GDM1 (cell line): ENCODE results near the gene OAS1.
"Not testable (repeated sequence)": the region's sequence is repeated elsewhere in the genome, so short reads cannot be mapped to it uniquely, and the experiment has no call there.

Source experiments
- DNase-seq: peaks from one replicate; lab custom pipeline; 2025; lab: John Stamatoyannopoulos, UW

Gene OAS1

DNA sequence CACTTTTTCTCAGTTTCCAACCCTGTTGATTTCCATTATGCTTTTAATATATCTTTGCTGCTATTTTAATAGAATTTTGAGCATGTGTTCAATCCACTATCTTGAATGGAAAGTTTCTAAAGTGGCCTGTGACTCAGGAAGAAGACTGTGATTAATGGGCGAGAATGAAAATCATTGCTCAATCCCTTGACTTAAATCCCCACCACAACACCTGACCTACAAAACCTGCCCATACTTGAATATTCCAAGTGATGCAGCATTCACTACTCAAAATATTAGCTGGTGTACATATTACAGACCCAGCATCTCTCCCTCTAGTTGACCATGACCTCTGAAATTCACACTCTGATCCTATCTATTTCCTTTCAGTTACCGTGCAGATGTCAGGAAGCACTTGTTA is 30.2 kb downstream of the OAS1 start:
- no peak for DNase-seq

GRCh38 chr12:112937741-112938719 is 31.3 kb downstream of the OAS1 start, which contains the start of gene OAS3:
TSS of gene OAS3 (plus strand) at chr12:112938474. CDS start at chr12:112938531, 57 bp downstream.
- peak; percentile 68 for DNase-seq

GRCh38 chr12:112938751-112939150 is 32.0 kb downstream of the OAS1 start:
- DNase-seq: no peak

- no peak for DNase-seq
Measured at GRCh38 chr12:112939761-112940381, 33.1 kb downstream of the OAS1 start.

GRCh38 chr12:112941528-112942335 is 35.0 kb downstream of the OAS1 start:
- DNase-seq: no peak

- DNase-seq: no peak
Measured at GRCh38 chr12:112942572-112942971, 35.8 kb downstream of the OAS1 start.

DNA sequence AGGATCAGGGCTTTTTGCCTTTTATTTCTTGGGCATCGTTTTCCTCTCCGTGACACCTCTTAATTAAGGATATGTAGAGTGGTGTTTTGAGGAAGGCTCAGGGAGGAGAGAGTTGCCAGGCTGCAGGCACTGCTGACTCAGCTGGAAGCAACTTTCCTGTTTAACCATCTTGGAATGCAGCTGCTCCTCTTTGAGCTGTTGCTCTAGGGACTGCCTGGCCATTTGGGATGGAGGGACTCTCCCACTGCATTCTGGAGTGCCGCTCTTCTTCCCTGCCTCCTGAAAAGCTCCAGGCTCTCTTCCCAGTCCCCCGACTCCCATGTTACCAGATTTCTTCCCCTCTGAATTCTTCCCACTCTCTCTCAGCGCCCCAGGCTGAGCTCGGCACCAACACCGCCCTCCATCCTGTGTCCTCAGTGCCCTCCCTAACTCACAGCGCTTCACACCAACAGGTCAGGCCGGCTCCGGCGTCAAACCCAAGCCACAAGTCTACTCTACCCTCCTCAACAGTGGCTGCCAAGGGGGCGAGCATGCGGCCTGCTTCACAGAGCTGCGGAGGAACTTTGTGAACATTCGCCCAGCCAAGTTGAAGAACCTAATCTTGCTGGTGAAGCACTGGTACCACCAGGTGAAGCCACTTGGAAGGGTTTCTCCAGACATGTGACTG is 37.4 kb downstream of the OAS1 start:
- DNase-seq: no peak

DNA sequence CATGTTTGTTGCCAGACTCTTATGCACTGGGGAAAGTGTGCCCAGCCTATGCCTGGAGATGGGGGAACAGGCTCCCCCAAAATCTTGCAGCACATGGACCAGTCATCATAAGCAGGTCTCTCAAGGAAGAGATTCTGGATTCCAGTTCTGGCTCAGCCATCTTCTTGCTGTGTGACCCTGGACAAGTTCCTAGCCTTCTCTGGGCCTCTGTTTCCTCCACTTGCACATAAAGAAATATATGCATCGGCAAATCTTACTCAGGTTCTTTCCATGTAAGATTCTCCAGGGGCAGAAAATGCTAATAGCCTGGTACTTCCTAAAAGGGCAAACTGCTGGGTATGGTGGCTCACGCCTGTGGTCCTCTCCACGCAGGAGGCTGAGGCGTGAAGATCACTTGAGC is 38.8 kb downstream of the OAS1 start:
- no peak for DNase-seq

GRCh38 chr12:112946236-112947000 is 39.7 kb downstream of the OAS1 start:
- no peak for DNase-seq

- DNase-seq: no peak
Measured at GRCh38 chr12:112947314-112947713, 40.6 kb downstream of the OAS1 start.

GRCh38 chr12:112947761-112948160 is 41.0 kb downstream of the OAS1 start:
- DNase-seq: no peak

DNA sequence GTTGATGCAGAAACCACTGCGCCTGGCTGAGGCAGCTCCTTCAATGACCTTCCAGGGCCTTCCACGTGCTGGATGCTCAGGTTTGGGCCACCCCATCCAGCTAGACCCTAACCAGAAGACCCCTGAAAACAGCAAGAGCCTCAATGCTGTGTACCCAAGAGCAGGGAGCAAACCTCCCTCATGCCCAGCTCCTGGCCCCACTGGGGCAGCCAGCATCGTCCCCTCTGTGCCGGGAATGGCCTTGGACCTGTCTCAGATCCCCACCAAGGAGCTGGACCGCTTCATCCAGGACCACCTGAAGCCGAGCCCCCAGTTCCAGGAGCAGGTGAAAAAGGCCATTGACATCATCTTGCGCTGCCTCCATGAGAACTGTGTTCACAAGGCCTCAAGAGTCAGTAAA is 42.0 kb downstream of the OAS1 start:
- no peak for DNase-seq

DNA sequence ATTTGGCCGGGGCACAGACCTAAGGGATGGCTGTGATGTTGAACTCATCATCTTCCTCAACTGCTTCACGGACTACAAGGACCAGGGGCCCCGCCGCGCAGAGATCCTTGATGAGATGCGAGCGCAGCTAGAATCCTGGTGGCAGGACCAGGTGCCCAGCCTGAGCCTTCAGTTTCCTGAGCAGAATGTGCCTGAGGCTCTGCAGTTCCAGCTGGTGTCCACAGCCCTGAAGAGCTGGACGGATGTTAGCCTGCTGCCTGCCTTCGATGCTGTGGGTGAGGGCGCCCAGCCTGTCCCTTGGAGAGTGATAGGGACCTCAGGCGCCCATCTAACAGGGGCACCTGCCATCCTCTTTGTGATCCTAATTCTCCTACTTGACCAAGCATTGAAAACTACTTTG is 43.9 kb downstream of the OAS1 start:
- no peak for DNase-seq

GRCh38 chr12:112957125-112957524 is 50.4 kb downstream of the OAS1 start:
- not testable (repeated sequence) for DNase-seq

DNA sequence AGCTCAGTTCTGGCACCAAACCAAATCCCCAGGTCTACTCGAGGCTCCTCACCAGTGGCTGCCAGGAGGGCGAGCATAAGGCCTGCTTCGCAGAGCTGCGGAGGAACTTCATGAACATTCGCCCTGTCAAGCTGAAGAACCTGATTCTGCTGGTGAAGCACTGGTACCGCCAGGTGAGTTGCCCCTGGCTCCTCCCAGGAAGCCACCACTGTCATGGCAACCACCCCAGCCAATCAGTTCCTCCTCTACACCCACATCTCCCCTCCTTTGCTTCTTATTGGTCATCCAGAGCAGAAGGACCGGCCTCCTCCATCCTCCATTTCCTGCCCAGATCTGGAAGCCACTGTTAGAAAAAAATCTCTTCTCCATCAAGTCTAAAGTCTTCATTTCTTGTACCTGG is 54.3 kb downstream of the OAS1 start:
- no peak for DNase-seq

DNA sequence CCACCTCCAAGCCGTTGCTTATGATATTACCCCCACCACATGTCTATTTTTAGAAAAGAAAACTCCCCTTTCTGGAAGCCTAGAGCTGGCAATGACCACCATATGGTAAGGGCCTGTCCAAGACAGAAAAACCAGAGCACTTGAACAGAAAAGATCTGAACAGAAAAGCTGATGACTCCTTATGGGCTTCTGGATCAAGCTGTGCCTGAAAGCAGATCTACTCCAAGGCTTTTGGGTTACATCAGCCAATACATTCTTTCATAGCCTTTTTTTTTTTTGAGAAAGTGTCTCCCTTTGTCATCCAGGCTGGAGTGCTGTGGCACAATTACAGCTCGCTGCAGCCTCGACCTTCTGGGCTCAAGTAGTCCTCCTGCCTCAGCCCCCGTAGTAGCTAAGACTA is 54.8 kb downstream of the OAS1 start:
- no peak for DNase-seq

DNA sequence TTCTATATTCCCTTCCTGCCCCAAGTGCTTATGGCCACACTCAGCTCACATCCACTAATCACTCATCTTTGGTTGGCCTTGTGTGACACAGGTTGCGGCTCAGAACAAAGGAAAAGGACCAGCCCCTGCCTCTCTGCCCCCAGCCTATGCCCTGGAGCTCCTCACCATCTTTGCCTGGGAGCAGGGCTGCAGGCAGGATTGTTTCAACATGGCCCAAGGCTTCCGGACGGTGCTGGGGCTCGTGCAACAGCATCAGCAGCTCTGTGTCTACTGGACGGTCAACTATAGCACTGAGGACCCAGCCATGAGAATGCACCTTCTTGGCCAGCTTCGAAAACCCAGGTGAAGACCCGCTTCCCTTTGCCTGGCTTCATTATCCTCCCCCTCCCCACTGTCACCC is 55.8 kb downstream of the OAS1 start:
- DNase-seq: no peak

DNA sequence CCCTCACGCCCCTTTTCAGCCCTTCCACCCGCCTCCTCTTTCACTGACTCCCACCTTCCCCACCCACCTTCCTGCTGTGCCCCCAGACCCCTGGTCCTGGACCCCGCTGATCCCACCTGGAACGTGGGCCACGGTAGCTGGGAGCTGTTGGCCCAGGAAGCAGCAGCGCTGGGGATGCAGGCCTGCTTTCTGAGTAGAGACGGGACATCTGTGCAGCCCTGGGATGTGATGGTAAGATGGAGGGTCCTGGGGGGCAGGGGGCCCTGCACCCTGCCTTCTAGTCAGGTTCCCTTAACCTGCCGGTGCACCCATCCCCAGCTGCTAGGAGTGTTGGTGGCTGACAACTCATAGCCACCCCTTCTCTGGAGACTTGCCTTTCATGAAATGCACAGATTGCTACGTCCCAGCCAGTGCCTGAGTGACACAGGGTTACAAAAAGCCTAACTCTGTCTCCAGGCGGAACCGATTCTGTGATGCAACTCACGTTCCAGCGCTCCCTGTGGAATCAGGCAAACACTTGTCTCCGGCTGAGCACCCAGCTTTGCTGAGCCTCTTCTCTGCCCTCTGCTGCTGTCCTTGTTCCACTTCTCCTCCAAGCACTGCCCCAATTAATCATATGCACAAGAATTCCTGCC is 56.6 kb downstream of the OAS1 start:
- DNase-seq: no peak

DNA sequence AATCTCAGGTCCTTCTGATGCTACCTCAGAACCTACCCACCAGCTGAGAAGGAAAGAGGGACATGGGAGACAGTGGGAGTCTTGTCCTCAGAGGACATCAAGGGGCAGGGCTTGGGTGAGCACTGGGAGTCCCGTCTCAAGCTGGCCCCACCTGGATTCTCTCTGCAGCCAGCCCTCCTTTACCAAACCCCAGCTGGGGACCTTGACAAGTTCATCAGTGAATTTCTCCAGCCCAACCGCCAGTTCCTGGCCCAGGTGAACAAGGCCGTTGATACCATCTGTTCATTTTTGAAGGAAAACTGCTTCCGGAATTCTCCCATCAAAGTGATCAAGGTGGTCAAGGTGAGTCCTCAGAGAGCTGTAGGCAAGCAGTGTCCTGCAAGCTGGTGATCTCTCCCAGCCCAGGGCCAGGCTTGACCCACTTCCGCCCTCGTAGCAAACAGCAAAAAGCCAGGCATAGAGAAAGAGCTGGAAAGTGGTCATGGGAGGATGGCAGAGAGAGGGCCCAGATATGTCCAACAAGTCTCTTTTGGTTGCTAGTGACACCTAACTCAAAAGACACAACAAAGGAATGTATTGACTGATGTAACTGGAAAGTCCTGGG is 57.4 kb downstream of the OAS1 start:
- no peak for DNase-seq

GRCh38 chr12:112964915-112965314 is 58.2 kb downstream of the OAS1 start:
- no peak for DNase-seq
